ENCODE measurements around the gene C2orf81.
"Not testable (repeated sequence)": the region's sequence is repeated elsewhere in the genome, so short reads cannot be mapped to it uniquely, and the experiment has no call there.

GRCh38 chr2:74442483-74443297, 21.3 kb upstream of the C2orf81 start:
- TF ChIP-seq CTCF (IDR thresholded peaks at IDR 0.05; ENCODE audit: poor library complexity, severe bottlenecking); EZH2 (IDR thresholded peaks at IDR 0.05; ENCODE audit: borderline replicate concordance, insufficient read depth, low read length, poor library complexity, severe bottlenecking); EP300 (conservative IDR thresholded peaks at IDR 0.05; ENCODE audit: poor library complexity, severe bottlenecking); POLR2AphosphoS5 (IDR thresholded peaks at IDR 0.05); SMC3 (conservative IDR thresholded peaks at IDR 0.05; ENCODE audit: poor library complexity); RAD21 (conservative IDR thresholded peaks at IDR 0.05): not testable (repeated sequence)

All from neural cell (in vitro differentiated cells).